Stimulated activated CD8-positive, alpha-beta memory T cell treated with anti-CD3 and anti-CD28 coated beads, Interleukin-7, amount 100 ng/mL, for 48 hours (primary cell): ENCODE measurements around the gene NDUFV1.
"Not testable (repeated sequence)": the region's sequence is repeated elsewhere in the genome, so short reads cannot be mapped to it uniquely, and the experiment has no call there.

ENCODE experiments used
- DNase-seq, 2 donors: peaks; one replicate each; pipeline ENCODE4 v3.0.0-alpha.2; 2020; ENCODE audit warnings: low read depth in 1 of 2; ENCODE audit errors: extremely low read depth in 1 of 2

The NDUFV1 gene

GRCh38 chr11:67585911-67586310 is 20.8 kb upstream of the NDUFV1 start:
- DNase-seq = no peak

GRCh38 chr11:67586568-67587250 is 20.0 kb upstream of the NDUFV1 start:
- DNase-seq = no peak

GRCh38 chr11:67588136-67588503 is 18.6 kb upstream of the NDUFV1 start:
- DNase-seq = no peak

- DNase-seq = not testable (repeated sequence)
Measured at GRCh38 chr11:67588899-67589415, 17.8 kb upstream of the NDUFV1 start.

GRCh38 chr11:67592880-67593564 is 13.7 kb upstream of the NDUFV1 start:
- DNase-seq = no peak

GRCh38 chr11:67593565-67593905 is 13.2 kb upstream of the NDUFV1 start:
- DNase-seq = no peak

- DNase-seq = no peak
Measured at GRCh38 chr11:67594480-67594879, 12.3 kb upstream of the NDUFV1 start.

- DNase-seq = no peak
Measured at GRCh38 chr11:67596753-67597300, 9.9 kb upstream of the NDUFV1 start.

GRCh38 chr11:67597458-67597857 is 9.3 kb upstream of the NDUFV1 start:
- not testable (repeated sequence) for DNase-seq

GRCh38 chr11:67597963-67598362 is 8.8 kb upstream of the NDUFV1 start:
- DNase-seq = not testable (repeated sequence)

GRCh38 chr11:67599149-67599548 is 7.6 kb upstream of the NDUFV1 start:
- no peak for DNase-seq

GRCh38 chr11:67600324-67601029 is 6.3 kb upstream of the NDUFV1 start:
- DNase-seq = no peak

- DNase-seq = no peak
Measured at GRCh38 chr11:67601098-67601497, 5.6 kb upstream of the NDUFV1 start.

- not testable (repeated sequence) for DNase-seq
Measured at GRCh38 chr11:67604119-67604518, 2.6 kb upstream of the NDUFV1 start.

- no peak for DNase-seq
Measured at GRCh38 chr11:67604815-67605214, 1.9 kb upstream of the NDUFV1 start.

GRCh38 chr11:67605231-67606011 is 1.3 kb upstream of the NDUFV1 start:
- no peak for DNase-seq

GRCh38 chr11:67606093-67606491 is 644 bp upstream of the NDUFV1 start:
- DNase-seq = no peak

- no peak for DNase-seq
Measured at GRCh38 chr11:67607507-67607906, 771 bp downstream of the NDUFV1 start.

- DNase-seq = no peak
Measured at GRCh38 chr11:67608486-67608885, 1.8 kb downstream of the NDUFV1 start.

GRCh38 chr11:67609316-67609715 is 2.6 kb downstream of the NDUFV1 start:
- DNase-seq = no peak
